Measurements from ENCODE around the gene BHLHA9. TPM values are rescaled to one million over a fixed set of nuclear protein-coding genes. Genes with fewer than 3 reads are reported as not detected.
"Not testable (repeated sequence)": the region's sequence is repeated elsewhere in the genome, so short reads cannot be mapped to it uniquely, and the experiment has no call there.

The BHLHA9 gene
- total RNA-seq, 1 experiment from 2014 or later = not detected

- DNase-seq (ENCODE audit: extremely low read depth, low read depth) = no peak
Measured at GRCh38 chr17:1298606-1299005, 28.4 kb downstream of the BHLHA9 start.

- DNase-seq (ENCODE audit: extremely low read depth, low read depth) = no peak
Measured at GRCh38 chr17:1299552-1300370, 29.5 kb downstream of the BHLHA9 start.

DNA sequence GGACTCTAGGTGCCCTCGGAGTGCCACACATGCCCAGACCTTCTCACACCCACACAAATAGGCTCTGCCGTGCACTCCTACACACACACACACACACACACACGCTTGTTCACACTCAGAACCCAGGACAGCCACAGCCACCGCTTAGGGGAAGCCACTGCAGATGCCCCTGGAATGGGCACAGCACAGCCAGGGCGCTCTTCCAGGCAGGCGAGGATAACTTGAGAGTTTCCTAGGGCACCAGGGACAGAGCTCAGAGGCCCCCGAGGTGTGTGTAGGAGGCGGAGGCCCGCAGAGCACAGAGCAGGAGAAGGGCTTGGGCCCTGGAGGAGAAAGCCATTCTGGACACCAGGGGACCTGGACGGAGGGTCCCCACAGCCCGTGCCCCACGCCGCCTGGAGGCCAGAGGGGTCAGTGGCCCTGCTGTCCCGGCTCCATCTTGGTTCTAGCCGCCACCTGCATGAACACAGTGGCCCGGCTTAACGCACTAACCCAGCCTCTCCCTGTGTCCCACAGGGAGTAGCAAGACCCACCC is 30.2 kb downstream of the BHLHA9 start:
- DNase-seq (ENCODE audit: extremely low read depth, low read depth) = no peak

- no peak for DNase-seq (ENCODE audit: extremely low read depth, low read depth)
Measured at GRCh38 chr17:1301546-1301945, 31.3 kb downstream of the BHLHA9 start.

- DNase-seq (ENCODE audit: extremely low read depth, low read depth) = no peak
Measured at GRCh38 chr17:1302761-1303160, 32.5 kb downstream of the BHLHA9 start.

DNA sequence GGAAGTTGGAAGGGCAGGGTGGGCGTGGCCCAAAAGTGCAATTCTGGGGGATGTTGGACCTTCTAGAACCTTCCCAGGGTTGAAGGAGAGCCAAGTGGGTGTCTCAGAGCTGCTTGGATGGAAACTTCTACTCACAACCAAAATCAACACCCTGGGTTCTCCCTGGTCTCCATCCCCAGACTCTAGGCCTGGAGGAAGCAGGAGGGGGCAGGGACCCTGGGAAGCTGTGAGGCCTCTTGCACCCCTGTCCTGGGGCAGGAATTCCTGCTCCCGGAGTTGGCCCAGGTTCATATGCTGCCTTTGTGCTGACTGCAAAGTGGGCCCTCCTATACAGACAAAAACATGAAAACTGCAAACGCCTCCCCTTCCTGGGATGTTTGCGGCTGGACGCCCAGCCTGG is 34.3 kb downstream of the BHLHA9 start:
- no peak for DNase-seq (ENCODE audit: extremely low read depth, low read depth)

DNA sequence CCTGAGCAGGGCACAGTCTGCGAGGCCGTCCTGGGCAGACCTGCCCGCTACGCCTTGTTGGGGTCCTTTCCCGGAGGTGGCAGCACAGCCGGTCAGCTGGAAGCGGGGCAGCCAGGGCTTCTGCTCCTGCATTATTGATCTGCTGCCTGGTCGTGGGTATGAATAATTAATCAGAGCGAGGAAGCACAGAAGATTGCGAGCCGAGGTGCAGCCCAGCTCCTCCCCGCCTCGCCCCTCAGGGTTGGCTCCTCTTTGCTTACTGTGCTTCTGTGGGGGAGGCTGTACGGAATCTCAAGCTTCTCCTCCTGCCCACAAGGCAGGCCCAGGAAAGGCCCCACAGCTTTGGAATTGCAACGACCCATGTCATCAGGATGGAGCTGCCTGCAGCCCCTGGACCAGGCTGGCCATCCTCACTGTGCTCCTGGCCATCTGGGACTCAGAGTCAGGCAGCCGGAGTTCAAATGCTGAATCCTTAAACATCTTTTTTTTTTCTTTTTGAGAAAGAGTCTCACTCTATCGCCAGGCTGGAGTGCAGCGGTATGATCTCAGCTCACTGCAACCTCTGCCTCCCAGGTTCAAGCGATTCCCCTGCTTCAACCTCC is 34.8 kb downstream of the BHLHA9 start:
- no peak for DNase-seq (ENCODE audit: extremely low read depth, low read depth)

GRCh38 chr17:1307829-1308228 is 37.6 kb downstream of the BHLHA9 start:
- not testable (repeated sequence) for DNase-seq (ENCODE audit: extremely low read depth, low read depth)

DNA sequence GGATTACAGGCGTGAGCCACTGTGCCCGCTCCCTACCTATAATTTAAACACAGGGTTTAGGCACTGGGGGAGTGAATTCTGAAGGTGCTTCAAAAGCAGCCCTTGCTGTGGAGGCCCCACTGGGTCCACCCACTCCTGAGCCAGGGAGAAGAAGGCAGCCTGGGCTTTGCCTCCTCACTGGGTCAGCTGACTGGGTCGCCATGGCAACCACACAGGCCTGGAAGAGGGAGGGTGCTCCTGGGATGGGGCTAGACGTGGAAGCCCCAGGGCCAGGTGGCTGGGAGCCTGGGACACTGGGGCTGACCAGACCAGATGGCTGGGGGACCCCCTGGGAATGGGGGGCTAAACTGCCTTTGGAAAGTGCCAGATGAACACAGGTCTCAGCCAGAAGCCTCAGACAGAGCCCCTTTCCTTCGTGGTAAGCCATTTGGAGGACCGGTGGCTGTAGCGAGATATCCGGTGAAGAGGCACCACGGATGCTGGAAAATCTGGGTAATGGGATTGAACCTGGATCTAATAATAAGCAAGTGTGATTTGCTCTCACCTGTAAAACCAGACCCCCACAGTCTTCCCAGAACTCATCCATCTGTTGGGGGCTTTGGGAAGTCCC is 42.1 kb downstream of the BHLHA9 start:
- no peak for DNase-seq (ENCODE audit: extremely low read depth, low read depth)

- DNase-seq (ENCODE audit: extremely low read depth, low read depth) = no peak
Measured at GRCh38 chr17:1313270-1314005, 43.2 kb downstream of the BHLHA9 start.

GRCh38 chr17:1315409-1315808 is 45.2 kb downstream of the BHLHA9 start:
- no peak for DNase-seq (ENCODE audit: extremely low read depth, low read depth)

DNA sequence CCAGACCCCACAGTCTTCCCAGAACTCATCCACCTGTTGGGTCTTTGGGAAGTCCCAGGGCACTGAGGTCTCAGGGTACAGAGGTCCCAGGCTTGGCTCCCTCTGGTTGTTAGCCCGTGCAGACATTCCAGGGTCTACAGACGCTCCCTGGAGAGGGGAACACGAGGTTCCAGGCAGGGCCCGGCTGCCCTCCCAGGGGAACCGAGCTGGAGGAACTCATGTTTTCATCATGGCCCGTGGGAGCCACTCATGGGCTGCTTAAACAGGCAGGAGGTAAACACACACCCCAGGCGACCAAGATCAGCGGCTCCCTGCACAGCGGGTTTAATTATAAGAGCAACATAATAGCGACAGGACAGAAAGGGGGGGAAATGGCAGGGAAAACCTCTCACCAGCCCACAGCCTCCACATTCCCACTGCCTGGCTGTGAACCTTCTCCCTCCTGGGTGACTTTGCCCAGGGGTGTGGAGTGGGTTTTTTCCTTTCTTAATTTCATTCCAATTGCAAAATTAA is 45.7 kb downstream of the BHLHA9 start:
- DNase-seq (ENCODE audit: extremely low read depth, low read depth) = no peak

Other genes with a start within 250 kb of the BHLHA9 start
- gene ABR, start 90.5 kb upstream of the BHLHA9 start, total RNA-seq (2014; rRNA removed; shearing (Covaris generic)) = 14.4 and 19.0 TPM in 2 replicates
- gene TRARG1, start 9.2 kb downstream of the BHLHA9 start, total RNA-seq (2014; rRNA removed; shearing (Covaris generic)) = not detected in 2 replicates
- 417 and 518 TPM in 2 replicates for gene YWHAE, start 129.8 kb downstream of the BHLHA9 start, total RNA-seq (2014; rRNA removed; shearing (Covaris generic))
- gene CRK, start 185.8 kb downstream of the BHLHA9 start, total RNA-seq (2014; rRNA removed; shearing (Covaris generic)) = 73.2 and 74.7 TPM in 2 replicates
- gene MYO1C, start 222.2 kb downstream of the BHLHA9 start, total RNA-seq (2014; rRNA removed; shearing (Covaris generic)) = 76.2 and 78.8 TPM in 2 replicates
- 20.0 and 35.9 TPM in 2 replicates for gene INPP5K, start 246.2 kb downstream of the BHLHA9 start, total RNA-seq (2014; rRNA removed; shearing (Covaris generic))